ENCODE data around the gene CORO2A.

CORO2A gene

DNA sequence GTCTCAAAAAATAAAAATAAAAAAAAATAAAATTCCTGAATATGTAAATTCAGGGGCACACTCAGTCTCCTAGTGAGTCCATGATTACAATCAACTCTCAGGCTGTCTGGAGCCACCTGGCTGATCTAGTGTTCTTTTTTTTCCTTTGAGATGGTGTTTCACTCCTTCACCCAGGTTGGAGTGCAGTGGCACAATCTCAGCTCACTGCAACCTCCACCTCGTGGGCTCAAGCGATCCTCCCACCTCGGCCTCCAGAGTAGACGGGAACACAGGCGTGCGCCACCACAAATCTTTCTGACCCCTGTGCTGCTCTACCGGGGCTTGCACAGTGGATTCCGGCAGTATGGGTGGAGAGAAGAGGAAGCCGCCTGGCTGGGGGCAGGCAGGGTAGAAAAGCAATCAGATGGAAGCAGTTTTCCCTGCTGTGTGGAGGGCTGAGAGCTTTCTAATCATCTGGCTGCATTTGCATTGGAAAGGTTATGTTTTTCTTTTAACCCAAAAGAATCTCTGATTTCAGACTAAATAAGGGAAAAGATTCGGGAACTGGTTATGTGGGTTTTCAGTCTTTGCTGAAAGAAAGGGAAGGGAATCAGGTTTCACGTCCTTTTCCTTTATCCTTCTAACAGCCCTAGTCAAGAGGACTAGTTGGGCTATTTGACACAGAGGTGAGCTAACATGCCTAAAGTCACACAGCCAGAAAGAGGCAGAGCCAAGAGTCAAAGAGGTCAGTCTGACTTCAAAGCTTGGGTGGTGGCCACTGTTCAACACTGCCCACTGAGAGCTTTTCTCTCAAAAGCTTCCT is 26.3 kb upstream of the CORO2A start:
- DNase-seq: no peak

GRCh38 chr9:98217255-98217654 is 24.8 kb upstream of the CORO2A start:
- DNase-seq: no peak

DNA sequence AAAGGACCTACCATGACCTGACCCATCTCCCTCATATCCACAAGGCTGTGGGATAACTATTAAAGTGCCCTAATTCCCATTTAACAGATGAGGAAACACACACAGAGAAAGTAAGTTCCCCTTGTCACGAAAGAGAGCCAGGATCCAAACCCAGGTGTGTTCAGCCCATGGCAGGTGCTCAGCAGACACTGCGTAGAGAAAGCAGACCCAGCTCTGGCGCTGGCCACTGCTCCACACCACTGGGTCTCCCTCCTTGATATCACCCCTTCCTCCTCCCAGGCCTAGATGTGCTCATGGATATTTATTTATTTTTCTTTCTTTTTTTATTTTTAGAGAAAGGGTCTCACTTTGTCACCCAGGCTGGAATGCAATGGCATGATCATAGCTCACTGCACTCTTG is 24.0 kb upstream of the CORO2A start:
- no peak for DNase-seq

DNA sequence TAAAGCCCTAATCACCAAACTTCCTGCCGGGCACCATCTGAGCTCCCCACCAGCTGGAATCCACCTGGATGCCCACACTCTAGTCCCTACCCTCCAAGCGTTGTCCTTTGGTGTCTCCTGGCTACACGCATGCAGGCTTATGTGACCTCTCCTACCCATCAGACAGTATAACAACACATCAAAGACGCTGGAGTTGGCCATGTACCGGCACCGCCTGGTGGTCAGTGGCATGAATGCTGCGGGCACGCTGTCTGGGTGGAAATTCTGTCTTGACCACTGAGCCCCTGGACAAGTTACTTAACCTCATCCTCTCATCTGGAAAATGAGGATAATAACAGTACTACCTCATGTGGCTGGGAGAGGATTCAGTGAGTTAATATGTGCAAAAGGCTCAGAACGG is 23.4 kb upstream of the CORO2A start:
- DNase-seq: no peak

GRCh38 chr9:98215271-98215670 is 22.8 kb upstream of the CORO2A start:
- no peak for DNase-seq

DNA sequence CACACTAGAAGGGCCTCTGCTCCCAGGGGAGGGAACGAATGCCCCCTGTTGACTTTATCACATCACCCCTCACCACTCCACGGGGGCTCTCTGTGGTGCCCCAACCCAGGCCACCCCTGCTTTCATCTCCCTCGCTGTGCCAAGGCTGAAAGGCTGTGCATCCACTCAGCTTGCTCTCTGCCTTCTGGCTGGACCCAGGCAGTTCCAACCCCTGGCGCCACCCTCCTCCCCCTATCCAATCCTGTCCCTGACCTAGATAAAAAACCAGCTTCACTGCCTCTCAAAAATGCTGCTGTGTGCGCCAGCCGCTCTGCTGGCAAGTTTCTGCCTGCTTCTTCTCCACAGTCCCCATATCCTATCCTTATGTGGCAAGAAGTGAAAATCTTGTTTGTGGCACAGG is 22.4 kb upstream of the CORO2A start:
- no peak for DNase-seq

DNA sequence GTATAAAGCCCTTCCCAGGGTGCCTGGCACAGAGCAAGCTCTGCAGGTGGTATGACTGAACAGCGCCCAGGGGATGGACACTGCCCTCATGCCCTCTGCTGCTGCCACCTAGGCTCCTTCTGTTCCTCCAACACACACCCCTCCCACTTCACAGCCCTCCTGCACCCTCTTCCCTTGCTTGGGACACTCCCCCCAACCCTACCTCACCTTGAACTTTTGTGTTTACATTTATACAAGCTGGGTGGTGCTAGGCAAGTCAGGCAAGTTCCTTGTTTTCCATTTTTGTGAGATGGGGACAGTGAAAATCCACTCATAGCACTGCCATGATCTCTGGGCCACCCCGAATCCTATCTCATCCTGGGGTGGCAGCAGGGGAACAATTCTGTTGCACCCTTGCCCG is 18.8 kb upstream of the CORO2A start:
- DNase-seq: no peak

DNA sequence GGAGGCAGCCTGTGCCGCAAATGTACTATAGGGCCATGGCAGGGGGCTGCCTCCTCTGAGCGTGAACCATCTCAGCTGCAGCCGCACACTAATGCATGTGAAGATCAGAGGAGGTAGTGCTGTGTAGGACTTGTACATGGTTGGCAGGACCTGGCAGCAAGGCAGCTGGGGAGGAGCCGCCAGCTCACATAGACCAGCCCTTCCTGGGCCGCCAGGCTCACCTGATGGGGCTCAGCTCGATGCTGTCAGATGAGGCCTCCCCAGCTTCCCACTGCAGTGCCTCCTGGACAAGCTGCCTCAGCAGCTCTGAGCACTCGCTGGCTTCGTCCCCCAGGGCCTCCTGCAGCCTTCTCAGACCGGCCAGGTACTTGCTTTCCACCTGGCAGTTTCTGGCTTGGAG is 18.0 kb upstream of the CORO2A start:
- no peak for DNase-seq

DNA sequence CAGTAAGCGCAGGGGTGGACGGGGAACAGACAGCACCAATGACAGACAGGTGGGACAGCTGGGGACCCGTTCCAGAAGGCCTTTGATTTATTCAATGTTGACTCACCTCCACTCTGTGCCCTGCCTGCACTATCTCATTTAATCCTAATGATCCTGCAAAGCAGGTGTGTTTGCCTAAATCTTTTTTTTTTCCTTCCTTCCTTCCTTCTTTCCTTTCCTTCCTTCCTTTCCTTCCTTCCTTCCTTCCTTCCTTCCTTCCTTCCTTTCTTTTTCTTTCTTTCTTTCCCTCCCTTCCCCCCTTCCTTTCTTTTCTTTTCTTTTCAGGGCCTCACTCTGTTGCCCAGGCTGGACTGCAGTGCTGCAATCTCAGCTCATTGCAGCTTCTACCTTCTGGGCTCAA is 17.1 kb upstream of the CORO2A start:
- DNase-seq: no peak

- DNase-seq: no peak
Observed at GRCh38 chr9:98208635-98209034, 16.2 kb upstream of the CORO2A start.

DNA sequence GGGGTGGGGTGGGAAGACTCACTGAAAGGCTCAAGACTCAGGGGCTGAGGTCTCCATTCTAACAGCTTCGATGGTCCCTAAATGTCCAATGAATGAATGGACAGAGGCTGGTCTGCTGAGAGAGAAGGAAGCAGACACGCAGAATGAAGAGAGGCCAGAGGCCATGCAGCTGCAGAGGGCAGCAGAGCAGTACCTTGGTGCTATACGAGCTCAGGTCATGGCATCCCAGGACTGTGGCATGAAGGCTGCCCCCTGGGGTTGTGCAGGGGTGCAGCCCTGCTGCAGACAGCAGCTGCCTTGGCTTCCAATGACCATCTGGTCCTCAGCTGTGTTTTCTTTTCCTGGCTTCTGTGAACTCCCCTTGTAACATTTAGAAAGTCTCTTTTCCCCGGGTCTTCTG is 15.2 kb upstream of the CORO2A start:
- no peak for DNase-seq

GRCh38 chr9:98206754-98207153 is 14.3 kb upstream of the CORO2A start:
- DNase-seq: no peak

DNA sequence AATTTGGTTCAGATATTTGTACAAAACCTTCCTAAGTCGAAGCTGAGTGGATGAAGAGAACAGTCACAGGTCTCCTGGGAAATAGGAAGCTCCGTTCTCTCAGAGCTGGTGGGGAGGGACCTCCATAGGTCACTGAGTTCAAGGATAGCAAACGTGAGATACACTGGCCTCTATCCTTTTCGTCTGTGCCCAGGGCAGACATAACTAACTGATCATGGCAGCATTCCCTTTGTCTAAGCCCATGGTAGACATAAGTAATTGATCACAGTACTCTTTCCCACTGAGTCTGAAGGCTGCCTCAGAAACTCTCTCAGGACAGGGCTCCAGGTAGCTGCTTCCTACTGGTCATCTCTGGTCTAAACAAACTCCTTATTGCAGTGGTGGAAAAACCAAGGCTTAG is 12.3 kb upstream of the CORO2A start:
- no peak for DNase-seq

GRCh38 chr9:98203153-98203552 is 10.7 kb upstream of the CORO2A start:
- DNase-seq: no peak

DNA sequence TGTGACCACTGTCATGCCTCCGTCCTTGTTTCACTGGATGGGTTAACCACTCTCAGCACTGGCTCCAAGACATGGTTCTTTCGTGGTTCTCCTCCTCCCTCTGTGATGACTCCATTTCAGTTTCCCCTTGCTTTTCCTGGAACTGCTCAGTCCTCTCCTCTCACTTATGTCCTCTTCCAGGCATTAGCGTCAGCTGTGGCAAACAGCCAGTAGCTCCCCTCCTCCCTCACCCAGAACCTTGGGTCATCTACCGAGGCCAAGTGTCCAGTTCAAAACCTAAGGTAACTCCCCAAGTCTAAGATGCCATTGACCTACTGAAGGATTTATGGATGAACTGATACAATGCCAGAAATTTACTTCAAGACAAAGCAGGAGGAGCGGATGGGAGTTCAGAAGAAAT is 9.8 kb upstream of the CORO2A start:
- DNase-seq: no peak

DNA sequence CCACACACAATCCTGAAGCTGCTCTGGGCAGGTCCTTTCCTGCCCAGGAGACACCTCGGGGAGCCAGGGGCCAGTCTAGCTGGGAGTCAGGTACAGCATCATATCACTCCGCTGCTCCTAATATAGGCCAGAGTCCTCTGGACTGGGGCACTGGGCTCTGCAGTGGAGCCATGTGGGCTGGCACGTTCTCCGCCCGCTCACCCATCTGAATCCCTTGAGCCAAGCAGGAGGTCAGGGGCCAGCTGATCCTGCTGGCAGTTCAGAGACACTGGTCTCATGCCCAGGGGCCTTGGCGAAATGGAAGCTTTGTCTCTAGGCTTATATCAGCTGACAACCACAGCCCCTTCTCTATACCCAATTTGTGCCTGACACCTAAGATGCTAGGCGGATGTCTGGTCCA is 9.3 kb upstream of the CORO2A start:
- DNase-seq: no peak

- no peak for DNase-seq
Observed at GRCh38 chr9:98201102-98201501, 8.7 kb upstream of the CORO2A start.

DNA sequence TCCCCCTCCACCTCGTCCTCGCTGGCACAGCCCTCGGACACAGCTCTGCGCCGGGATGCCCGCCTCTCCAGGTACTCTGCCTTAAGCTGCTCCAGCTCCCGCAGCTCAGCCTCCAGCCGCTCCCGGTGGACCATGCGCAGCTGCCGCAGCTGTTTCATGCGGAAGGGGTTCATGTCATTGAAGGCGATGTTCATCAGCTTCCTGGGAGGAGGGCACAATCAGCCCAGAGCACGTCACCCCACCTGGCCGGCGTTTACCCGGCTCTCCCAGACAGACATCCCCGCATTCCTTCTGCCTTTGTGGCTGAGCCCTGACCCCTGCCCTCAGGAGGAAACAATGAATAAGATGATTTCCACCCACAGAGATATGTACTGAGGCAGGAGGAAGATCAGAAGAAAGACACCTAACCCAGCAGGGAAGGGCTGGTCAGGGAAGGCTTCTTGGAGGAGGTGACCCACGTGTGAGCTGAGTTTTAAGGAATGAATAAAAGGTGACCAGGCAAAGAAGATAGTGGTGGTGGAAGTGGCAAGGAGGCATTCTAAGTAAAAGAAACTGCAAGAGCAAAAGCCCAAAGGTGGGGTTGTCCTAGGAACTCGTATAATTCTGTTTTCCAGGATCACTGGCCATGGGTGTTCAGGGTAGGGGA is 7.1 kb upstream of the CORO2A start:
- DNase-seq: no peak

- no peak for DNase-seq
Observed at GRCh38 chr9:98195671-98196070, 3.2 kb upstream of the CORO2A start.

- DNase-seq: no peak
Observed at GRCh38 chr9:98193336-98193944, 1.0 kb upstream of the CORO2A start.

- DNase-seq: no peak
Observed at GRCh38 chr9:98191671-98192502, 550 bp downstream of the CORO2A start.

- DNase-seq: no peak
Observed at GRCh38 chr9:98191181-98191608, 1.2 kb downstream of the CORO2A start.

DNA sequence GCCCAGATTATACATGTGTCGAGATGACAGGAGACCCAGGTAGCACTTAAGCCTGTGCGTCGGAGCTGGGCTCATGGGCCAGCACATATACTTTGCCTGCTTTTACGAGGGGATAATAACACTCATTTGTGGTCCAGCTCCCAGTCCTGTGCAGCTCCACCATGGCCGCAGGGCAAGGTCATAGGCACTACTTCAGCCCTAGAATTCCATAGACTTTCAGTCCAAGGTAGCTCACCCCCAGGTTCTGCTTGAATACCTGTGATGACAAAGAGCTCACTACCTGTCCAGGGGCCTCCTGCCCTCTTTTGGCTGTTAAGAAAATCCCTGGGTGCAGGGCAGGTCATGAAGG is 1.7 kb downstream of the CORO2A start:
- no peak for DNase-seq

GRCh38 chr9:98189412-98189811 is 3.0 kb downstream of the CORO2A start:
- no peak for DNase-seq

Measured in NCI-H1105 treated with DMSO at 0.1 percent for 48 hours (cell line).